ENCODE results near the gene MBD5.

DNA sequence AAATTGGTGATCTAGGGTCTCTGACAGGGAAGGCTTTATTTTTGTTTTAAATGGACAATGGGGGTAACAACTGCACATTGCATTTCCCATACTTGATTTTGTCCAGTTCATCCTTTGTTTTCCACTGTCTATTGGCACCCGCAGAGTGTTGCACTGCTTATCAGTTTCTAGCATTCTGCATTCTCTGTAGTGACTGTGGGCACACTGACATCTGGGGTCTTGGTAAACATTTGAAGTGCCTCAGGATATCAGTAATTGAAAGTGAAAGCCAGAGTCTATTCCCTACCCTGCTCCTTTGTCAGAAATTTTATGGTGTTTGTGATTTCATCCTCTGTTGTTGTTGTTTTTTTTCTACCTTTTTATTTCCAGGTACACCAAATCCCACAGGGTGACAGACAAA lies 491.6 kb downstream of the MBD5 start:
- TF ChIP-seq CTCF (optimal IDR thresholded peaks at IDR 0.05 in 1 of 3, IDR thresholded peaks at IDR 0.05 in 1 of 3, conservative IDR thresholded peaks at IDR 0.05 in 1 of 3; ENCODE audit: extremely low read depth in 1 of 3, insufficient read depth in 2 of 3, low read length in 3 of 3) (no peak), EZH2 (IDR thresholded peaks at IDR 0.05; ENCODE audit: low read length) (no peak)
